Activated gamma-delta T cell treated with anti-CD3 and anti-CD28 coated beads, Interleukin-2, amount 50 U/mL, for 16 hours (primary cell): ENCODE measurements around the gene GOLGA8O.
"Not testable (repeated sequence)": the region's sequence is repeated elsewhere in the genome, so short reads cannot be mapped to it uniquely, and the experiment has no call there.

Experiments used
- DNase-seq: peaks from one replicate; pipeline ENCODE4 v3.0.0-alpha.2; 2020; ENCODE audit warnings: low read depth

GOLGA8O gene

DNA sequence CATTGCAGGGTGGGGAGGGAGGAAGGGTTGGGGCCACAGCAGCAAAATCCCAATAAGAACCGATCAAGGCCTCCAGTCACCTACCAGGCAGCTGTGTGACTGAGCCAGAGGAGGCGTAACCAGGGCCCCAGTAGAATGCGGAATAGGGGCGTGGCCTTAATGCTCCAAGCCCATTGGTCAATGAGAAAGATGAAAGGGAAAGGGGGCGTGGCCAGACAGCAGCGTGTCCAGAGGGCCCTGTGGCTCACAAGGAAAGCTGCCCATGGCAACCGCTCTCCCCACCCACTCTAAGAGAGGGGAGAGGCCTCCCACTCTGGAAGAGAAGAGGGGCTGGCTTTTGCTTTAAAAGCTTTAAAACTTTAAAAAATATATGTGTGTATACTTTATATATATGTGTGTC is at the start of gene GOLGA8O:
GOLGA8O (minus strand) TSS at position 101 of the 400 bp plus-strand sequence; CDS start at position 3, 98 bp downstream.
- not testable (repeated sequence) for DNase-seq

DNA sequence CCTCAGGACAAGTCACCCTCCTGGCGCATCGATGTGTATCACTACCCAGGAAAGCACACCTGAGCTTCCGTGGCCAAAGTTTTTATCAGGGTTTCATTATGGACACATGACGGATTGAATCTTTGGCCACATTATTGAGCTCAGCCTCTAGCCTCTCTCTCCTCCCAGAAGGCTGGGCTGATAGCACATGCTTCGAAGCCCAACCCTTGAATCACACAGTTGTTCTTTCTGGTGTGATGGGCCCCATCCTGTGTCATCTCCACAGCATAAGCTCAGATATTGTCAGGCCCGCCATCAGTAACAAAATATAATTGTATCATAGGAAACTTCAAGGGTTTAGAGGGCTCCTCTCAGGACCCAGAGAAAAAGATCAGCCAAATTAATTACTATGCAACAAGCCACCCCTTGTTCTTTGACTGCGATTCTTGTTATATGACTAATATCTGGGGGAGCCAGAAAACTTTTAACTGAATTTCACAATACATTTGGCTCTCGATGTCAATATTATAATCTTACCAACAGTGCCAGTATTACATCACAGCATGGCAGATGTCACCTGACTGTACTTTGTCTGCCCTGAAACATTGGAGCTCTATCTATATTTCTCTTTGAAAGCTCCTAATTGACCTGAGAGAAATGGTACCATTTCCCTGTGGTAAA is 48.8 kb upstream of the GOLGA8O start:
- DNase-seq = not testable (repeated sequence)

DNA sequence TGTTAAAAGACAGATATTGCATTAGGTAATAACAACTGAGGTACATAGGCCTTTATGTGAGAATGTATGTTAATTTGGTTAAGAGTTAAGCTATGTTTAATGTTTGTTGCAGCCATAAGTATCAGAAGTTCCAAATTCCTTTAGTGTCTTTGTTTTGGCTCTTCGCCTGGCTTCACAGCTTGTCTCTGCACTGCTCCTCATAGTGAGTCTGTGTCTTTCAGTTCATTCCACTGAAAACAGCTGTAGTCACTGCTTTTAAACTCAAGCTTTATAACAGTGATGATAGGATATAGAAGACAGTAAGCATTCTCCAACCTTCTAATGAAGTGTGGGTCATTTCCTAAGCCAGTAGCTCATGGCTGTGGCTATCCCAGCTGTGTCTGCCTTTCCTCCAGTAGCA is 47.5 kb upstream of the GOLGA8O start:
- not testable (repeated sequence) for DNase-seq

- not testable (repeated sequence) for DNase-seq
Measured at GRCh38 chr15:32492768-32493167, 37.3 kb upstream of the GOLGA8O start.

DNA sequence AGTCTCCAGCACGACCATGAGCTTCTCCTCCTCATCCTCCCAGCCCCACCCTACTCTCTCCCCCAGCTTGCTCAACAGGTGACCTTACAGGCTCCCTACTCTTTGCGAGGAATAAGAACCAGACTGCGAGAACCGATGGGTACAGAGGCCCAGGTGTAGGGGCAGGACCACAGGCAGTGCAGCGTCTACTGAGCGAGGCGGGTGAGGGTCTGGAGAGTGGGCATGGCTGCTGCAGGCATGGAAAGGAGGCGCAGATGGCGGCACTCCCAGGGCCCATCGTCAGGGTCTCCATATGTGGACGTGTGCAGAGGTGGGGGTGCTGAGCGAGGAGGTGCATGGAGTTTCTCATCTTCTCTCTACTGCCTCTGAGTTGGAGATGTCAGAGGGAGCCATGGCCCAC is 31.0 kb upstream of the GOLGA8O start:
- DNase-seq = not testable (repeated sequence)

DNA sequence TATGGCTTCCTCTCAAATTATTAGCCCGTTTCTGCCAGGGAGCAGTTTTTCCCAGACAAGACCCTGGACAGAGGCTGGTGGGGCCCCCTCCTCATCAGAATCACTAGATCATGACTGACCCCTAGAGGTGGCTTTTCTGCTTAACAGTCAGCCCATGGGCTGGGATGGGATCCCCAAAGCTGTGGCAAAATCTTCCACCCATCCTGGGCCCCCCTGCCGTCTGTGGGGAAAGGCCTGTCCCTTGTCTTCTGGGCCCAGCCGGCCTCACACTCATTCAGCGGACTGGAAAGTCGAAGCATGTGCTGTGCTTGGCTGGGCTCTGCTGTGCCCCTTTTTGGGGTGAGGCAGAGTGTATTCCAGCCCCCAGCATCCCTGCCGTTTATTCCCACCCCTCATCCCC is 27.9 kb upstream of the GOLGA8O start:
- DNase-seq = not testable (repeated sequence)

GRCh38 chr15:32481683-32482082 is 26.2 kb upstream of the GOLGA8O start:
- not testable (repeated sequence) for DNase-seq

- not testable (repeated sequence) for DNase-seq
Measured at GRCh38 chr15:32468076-32468475, 12.6 kb upstream of the GOLGA8O start.

- DNase-seq = not testable (repeated sequence)
Measured at GRCh38 chr15:32440445-32440977, 14.9 kb downstream of the GOLGA8O start.

DNA sequence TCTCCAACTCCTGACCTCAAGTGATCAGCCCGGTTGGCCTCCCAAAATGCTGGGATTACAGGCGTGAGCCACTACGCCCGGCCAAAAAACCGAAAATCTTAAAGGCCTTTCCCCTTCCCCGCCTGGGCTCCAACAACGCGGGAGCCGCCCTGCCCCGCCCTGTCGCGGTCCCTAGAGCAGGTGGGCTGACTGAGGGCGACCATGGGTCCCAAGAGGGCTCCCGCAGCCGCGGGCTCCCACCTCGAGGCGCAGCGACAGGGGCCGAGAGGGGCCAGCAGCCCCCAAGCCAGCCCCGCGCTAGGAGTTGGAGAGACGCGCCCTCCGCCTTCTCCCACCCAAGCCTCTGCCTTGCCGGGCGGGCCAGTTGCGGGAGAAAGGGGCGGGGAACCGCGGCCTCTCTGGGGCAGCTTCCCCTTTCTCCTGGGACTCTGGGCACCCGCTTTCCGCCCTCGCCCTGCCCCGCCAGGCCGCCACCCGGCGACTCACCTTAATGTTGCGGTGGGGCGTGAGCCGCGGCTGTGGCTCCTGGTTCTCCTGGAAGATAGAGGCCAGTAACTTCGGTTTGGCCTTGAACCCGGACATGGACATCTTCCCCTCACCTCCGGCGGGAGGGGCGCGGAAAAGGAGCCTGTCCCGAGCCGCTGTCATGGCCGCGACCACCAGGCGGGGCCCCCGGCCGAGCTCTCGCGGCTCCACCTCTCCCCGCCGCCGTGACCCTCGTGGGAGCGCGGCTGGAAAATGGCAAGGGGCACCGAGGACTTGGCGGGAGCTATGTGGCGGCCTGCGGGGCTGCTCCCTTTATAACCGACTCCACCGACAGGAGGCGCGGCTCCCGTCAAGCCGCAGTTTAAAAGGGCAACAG is 21.1 kb downstream of the GOLGA8O start:
- DNase-seq = not testable (repeated sequence)

DNA sequence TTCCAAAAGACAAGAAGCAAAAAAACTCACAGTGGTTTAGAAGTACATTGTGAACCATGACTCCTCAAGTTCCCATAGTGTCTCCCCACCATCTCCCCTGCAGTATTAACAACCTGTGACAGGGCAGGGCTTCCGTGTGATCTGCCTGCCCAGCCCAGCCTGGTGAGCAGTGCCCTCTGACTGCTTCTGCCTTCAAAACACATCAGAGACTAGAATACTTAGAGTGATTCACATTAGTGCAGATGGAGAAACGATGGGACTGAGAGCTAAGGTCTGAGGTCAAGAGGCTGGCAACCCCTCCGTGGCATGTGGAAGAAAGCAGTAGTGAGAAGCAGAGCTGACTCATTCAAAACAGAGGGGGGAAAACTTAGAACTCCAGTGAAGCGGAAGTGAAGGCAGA is 27.8 kb downstream of the GOLGA8O start:
- not testable (repeated sequence) for DNase-seq

DNA sequence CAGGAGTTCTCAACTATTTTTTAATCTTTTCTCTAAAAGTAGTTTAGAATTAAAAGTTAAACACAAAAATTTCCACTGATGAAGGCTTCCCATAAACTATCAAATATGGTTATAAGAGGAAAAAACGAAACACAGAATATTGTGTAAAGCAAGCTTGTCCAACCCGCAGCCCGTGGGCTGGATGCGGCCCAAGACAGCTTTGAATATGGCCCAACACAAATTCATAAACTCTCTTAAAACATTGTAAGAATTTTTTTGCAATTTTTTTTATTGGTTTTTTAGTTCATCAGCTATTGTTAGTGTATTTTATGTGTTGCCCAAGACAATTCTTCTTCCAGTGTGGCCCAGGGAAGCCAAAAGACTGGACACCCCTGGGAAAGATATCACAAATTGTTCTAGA is 28.9 kb downstream of the GOLGA8O start:
- not testable (repeated sequence) for DNase-seq

DNA sequence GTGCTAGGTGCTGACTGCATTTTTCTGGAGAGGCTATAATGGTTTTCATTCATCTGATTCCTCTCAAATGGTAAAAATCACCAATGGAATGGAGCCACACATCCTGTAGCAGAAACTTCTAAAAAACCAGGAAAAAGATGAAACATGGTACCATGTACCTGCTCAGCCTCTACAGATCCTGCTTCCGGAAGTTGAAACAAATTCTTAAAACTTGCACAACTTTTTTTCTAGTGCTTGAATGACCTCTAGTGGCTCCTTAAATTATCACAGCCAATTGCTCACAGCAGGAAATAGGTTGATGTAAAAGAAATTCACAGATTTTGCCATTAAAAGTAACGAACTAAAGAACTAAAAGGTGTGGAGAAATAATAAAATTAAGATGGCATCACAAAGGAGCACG is 47.5 kb downstream of the GOLGA8O start:
- DNase-seq = not testable (repeated sequence)

DNA sequence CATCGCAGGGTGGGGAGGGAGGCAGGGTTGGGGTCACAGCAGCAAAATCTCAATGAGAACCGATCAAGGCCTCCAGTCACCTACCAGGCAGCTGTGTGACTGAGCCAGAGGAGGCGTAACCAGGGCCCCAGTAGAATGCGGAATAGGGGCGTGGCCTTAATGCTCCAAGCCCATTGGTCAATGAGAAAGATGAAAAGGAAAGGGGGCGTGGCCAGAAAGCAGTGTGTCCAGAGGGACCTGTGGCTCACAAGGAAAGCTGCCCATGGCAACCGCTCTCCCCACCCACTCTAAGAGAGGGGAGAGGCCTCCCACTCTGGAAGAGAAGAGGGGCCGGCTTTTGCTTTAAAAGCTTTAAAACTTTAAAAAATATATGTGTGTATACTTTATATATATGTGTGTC is 52.2 kb downstream of the GOLGA8O start, which contains the start of gene GOLGA8K:
GOLGA8K (minus strand) TSS at position 101 of the 400 bp plus-strand sequence; CDS start at position 3, 98 bp downstream.
- DNase-seq = not testable (repeated sequence)

GRCh38 chr15:32396522-32396921 is 58.9 kb downstream of the GOLGA8O start:
- DNase-seq = not testable (repeated sequence)
